HG02798 (cell line): ENCODE data around the gene CORT.
"Not testable (repeated sequence)": the region's sequence is repeated elsewhere in the genome, so short reads cannot be mapped to it uniquely, and the experiment has no call there.

ENCODE experiments used
- ATAC-seq: cut with Tn5 transposase; IDR thresholded peaks from one replicate; pipeline ENCODE4 v1.9.1; 2021; ENCODE audit warnings: mild to moderate bottlenecking; ENCODE audit not compliant: unreplicated experiment, poor library complexity

Gene CORT

DNA sequence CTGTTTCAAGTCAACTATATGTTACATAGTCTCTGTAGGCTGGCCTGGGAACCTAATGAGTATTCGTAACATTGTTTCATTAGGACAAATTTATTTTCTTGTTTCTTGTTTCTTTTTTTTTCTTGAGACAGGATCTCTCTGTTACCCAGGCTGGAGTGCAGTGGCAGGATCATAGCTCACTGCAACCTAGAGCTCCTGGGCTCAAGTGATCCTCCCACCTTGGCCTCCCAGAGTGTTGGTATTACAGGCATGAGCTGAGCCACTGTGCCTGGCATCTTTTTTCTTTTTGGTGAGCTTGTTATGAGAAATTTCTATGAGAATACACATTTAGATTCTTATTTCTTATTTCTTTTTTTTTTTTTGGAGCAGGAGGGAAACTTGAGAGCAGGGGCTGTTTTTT is 12.8 kb upstream of the CORT start:
- no peak for ATAC-seq

DNA sequence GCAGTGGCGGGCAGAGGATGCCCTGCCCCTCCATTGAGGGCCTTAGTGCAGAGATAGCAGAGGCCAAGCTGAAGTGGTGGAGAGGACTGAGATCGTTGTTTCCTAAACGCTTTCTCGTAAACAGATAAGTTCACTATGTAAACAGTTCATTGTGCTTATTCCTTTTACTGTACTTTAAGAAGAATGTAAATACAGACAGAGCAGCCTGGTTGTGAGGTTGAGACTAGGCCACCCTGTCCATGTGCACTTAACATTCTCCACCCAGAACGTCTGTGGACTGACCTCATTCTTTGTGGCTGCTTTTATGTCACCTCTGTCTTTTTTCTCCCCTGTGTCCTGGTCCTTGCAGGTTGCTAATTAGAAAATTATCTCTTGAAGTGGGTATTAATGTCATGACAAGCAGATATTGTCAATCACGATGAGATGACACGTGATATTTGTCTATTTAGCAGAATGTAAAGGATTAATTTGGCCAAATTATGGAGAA is 11.1 kb upstream of the CORT start:
- no peak for ATAC-seq

DNA sequence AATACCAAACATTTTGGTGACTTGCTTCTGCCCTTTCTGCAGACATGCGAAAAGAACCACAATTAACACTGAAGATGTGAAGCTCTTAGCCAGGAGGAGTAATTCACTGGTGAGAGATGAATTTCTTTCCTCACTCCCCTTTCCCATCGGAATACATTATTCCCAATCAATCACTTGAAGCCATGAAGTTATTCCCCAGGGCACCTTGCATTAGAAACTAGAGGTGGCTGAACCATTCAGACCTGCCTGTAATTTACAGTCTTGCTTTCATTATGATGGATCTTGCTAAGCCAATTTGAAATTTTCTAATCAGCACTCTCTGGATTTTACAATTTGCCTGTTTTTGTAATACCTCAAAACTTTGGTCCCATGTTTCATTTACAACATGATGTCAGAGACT is 9.5 kb upstream of the CORT start:
- no peak for ATAC-seq

DNA sequence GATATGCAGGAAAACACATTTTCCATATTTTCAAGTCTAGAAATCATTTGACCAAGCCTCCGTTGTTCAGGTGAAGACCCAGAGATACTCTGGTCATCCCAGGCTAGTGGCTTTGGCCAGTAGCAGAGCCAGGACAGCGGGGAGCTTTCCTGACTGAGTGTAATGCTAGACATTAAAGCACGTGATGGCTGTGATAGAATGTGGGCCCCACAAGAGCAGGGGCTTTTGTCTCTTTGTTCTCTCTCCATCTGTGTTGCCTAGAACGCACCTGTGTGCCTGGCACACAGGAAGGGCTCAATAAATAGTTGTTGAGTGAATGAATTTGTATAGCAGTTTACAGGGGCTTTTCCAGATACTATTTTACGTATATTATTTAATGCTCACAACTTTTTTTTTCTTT is 9.0 kb upstream of the CORT start:
- ATAC-seq = no peak

DNA sequence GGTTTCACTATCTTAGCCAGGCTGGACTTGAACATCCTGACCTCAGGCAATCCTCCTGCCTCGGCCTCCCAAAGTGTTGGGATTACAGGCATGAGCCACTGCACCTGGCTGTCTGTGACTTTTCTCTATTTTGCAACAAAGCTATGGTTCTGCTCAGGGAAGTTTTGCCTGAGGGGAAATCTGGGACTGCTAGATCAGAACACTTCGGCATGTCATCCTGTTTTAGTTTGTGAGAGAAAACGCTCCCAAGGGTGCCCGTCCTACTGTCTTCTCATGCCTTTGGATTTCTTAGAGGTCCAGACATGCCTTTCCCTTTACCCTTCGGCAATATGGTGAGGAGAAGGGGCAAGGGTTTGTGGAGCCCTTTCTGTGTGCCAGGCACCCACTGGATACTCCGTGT is 5.6 kb upstream of the CORT start:
- no peak for ATAC-seq

DNA sequence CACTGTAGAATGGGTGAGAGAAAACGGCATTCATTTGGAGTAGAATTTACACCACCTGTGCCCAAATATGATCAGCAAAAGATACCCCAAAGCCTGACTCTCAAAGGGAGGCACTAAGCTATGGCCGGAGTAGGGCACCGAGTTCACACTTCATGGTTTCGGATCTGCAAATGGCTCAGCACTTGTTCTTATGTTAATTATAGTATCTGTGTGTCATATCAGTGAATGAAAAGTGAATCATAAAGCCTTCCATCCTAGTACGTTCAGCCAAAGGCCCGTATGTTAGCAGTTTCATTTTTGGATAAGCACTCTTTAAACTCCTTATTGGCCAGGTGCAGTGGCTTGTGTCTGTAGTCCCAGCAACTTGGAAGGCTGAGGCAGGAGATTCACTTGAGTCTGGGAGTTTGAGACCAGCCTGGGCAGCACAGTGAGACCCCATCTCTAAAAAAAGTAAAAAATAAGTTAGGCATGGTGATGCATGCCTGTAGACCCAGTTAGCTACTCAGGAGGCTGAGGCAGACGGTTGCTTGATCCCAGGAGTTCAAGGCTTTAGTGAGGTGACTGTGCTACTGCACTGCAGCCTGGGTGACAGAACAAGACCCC is 4.9 kb upstream of the CORT start:
- no peak for ATAC-seq

DNA sequence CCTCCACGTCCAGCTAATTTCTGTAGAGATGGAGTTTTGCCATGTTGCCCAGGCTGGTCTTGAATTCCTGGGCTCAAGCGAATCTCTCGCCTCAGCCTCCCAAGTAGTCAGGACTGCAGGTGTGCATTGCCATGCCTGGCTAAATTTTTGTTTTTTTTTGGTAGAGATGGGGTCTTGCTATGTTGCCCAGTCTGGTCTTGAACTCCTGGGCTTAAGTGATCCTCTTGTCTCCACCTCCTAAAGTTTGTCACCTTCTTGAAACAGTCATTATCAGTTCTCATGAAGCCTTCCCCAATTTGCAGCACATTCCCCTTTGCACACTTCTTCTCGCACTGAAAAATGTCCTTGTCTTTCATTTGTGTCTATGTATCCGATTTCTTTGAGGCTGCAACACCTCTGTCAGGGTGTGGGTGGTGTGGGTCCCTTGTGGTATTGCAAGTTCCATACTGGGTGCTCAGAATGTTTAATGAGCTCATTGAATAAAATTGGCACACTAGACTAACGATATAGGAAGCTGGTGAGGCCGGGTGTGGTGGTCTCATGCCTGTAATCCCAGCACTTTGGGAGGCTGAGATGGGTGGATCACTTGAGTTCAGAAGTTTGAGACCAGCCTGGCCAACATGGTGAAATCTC is 2.9 kb upstream of the CORT start:
- no peak for ATAC-seq

DNA sequence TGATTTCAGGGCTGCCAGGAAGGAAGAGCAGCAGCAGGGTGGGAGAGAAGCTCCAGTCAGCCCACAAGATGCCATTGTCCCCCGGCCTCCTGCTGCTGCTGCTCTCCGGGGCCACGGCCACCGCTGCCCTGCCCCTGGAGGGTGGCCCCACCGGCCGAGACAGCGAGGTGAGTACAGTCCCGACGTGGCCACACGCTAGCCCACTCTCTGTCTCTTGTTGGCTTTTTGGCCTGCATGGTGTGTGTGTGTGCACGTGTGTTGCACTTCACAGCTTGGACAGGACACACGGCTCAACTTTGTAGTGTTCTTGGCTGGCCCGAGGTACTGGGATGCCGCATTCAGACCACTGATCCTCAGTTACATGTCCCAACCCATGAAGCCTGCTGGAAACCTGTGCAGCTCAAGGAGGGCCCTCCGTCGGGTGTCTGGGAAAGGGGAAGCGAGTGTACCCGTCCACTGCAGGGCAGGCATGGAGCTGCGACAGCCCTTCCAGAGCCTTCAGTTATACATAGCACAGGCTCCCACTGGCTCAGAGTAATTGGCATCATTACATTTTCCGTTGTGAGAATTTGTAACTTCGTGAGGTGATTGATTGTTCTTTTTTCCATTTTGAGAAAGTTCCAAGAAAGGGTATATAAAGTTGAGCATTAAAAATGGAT is 454 bp downstream of the CORT start:
- no peak for ATAC-seq

DNA sequence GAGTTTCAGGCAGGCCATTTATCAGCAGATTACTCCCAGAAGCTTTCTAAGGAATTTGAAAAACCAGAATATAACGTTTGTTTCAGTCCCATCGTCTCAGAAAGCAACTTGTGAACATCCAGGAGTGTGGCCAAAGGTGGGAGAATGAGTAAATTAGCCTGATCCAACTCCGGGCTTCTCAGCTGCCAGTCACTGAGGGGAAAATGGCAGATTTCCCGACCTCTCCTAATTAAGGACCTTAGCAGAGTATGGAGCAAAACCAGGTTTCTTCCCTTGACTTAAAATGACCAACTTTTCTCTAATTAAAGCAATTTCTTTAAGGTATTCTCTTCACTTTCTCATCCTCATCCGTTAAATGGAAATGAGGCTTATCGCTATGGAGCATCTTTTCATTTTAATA is 1.0 kb downstream of the CORT start:
- ATAC-seq = no peak

DNA sequence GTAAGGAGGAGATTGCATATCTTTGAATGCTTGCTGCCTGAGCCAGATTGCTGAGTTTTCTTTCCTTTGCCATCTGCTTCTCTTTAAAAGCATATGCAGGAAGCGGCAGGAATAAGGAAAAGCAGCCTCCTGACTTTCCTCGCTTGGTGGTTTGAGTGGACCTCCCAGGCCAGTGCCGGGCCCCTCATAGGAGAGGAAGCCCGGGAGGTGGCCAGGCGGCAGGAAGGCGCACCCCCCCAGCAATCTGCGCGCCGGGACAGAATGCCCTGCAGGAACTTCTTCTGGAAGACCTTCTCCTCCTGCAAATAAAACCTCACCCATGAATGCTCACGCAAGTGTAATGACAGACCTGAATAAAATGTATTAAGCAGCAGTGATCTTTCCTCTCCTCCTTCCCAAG is 1.5 kb downstream of the CORT start:
- ATAC-seq = no peak

DNA sequence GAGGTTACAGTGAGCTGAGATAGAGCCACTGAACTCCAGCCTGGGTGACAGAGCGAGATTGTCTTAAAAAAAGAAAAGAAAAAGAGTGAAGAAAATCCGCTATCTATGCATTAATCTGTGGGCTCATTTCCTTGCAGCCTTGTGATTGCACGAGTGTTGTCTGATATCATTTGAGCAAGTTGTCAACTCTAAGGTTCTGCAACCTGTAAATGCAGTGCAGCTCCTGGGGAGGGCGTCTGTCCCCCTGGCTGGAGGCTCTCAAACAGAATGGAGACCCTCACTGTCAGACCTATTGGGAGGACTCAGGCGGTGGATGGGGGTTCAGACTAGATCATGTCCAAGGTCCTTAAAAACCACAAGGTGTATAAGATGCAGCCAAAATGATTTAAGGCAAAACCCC is 6.2 kb downstream of the CORT start:
- no peak for ATAC-seq

DNA sequence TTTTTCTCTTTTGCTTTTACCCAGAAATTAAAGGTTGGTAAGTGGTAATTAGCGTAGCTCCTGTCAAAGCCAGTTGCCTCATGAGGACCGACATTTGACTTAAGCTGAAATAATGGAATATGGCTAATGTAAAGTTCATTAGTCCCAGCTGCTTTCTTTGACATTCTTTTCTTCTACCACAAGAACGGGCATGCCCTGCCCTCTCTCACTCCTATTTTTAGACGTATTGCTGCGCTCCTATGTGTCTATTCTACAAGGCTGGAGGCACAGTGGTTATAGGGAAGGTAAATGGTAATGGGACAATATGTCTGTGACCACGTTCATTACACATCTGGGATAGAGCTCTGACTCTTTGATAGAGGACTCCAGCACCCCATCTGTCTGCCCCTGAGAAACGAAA is 6.8 kb downstream of the CORT start:
- ATAC-seq = no peak

DNA sequence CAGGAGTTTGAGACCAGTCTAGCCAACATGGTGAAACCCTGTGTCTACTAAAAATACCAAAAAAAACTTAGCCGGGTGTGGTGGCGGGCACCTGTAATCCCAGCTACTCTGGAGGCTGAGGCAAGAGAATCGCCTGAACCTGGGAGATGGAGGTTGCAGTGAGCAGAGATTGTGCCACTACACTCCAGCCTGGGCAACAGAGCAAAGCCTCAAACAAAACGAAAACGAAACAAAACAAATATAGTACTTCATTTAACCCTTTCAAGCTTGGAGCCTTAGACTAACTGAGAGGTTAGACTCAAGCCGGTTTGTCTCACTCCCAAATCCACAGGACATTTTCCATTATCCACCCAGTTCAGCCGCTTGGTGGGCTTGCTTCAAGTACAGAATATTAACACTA is 7.6 kb downstream of the CORT start:
- not testable (repeated sequence) for ATAC-seq

DNA sequence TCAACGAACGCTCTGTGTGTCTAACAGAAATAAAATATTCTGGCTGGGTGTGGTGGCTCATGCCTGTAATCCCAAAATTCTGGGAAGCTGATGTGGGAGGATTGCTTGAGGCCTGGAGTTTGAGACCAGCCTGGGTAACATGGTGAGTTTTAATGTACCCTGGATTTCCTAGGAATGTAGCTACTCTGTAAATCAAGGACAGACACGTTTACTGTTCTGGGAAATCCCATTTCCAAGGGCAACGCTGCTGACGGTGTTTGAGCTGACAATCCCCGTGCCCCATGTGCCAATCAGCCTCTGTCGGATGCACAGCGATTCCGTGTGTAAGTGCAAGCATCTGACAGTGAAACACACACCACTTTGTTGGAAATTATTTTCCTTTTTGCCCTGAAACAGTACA is 8.0 kb downstream of the CORT start:
- ATAC-seq = no peak

DNA sequence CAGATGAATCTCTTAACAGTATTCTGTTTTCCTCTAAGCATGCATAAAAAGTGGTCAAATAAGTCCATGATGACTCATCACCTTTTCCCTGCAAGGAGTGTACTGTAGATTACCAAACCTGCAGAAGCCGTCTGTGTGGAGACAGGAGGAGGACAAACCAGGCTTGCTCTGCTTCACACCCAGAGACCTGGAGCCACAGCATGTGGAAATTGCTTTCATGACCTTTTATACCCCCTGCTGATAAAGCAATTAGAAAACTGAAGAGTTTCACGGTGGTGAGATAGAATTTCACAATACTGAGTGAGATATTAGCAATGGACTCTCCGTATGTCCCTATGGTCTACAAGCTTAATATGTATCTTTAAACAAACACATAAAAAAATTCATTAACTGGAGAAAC is 9.4 kb downstream of the CORT start:
- no peak for ATAC-seq

DNA sequence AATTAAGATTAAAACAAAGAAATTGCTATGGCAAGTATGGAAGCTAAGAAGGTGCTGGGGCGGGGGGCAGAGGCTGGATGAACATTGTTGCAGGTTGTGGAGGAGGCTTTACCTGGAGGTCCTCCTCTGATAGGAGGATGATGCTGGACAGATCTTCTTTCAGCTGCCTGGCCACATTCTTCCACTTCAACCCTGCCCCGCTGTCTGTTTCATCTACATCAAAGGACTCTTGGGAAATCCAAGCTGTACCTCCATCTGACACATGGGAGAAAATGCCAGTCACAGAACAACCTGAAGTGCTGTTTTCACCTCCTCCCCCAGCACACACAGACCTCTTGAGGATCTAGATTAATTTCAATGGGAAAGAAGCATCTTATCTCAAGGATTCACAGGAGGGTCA is 17.2 kb downstream of the CORT start:
- ATAC-seq = no peak

DNA sequence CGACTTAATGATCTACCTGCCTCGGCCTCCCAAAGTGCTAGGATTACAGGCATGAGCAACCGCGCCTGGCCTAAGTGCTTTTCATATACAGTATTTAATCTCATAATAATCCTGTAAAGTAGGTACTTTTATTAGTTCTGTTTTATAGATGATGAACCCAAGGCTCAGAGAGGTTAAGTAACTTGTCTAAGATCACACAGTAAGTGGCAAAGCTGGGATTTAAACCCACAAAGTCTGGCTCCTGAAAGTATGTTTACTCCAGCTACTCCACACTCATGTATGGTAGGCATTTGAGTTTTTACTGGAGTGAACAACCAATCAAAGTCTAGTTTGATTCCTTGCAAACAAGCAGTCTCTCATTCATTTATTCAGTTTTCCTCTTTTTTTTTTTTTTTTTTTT is 20.2 kb downstream of the CORT start:
- ATAC-seq = no peak

DNA sequence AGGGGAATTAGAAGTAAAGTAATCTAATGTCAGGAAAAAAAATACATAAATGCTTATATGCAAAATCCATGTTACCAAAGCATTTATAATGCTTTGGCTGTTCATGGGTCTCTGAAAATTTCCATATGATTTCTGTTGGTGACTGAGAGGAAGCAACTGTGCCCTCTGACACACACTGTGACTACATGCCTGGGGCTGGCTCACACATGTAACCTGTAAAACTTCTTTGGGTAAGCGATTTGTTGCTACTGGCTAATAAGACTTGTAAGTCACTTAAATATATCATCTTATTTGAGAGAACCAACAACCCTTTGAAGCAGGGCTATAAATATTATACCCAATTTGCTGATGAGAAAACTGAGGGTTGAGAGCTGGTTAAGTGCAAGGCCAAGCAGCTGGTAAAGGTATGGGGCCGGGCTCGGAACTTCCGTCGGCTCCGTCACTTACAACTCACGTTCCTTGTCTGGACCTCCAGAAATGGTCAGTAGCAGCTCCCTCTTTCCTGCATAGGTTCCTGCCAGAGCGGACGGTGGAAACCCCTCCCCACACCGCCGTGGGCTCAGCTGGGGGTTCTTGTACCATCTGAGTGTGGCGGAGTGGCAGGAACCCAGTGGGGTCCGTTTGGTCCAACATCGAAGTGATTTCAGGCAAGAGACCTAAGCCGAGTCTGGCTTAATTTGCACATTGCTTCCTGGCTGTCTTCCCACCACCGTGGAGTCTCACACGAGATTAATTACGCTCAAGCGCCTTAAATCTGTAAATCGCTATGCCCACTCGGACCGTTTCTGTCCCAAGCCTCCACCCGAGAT is 21.8 kb downstream of the CORT start:
- ATAC-seq = no peak

DNA sequence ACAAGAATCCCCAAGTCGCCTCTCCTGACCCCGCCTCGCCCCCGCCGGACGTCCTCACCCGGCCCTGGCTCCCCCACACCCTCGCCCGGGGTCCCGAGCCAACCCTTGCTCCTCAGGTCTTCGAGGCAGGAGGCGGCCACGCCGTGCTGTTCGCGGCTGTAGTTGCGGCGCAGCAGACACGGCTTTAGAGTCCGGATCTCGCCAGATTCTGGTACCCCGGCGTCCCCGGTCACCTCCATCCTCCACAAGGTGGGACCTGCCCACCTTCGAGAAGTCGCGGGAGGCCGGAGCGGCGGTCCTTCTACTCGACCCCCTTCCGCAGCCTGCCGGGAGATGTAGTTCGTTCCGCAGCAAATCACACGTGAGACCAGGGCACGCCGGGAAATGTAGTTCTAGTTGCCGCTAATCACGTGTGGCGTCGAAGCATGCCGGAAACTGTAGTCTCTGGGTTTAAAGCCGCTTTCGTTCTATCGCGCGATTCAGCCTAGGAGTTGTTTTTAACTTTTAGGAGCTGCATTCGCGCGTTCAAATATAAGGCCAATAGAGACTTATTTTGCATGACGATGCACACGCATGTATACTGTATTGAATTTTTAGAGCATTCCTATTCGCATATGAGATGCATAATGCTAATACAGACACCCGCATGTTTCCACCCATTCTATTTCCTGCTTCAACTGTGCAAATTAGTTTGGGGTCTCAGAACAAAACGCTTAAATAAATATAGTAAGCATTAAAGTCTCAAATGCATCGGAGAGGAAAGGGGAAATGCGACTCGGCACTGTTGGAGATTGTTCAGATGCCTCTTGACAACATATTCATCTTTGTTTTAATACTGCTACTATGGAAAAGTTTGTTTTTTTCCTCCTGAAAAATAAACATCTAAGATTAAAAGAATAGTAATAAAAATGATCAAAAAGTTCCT is 22.7 kb downstream of the CORT start, which contains the start of gene DFFA:
TSS of gene DFFA (minus strand) at position 310 of the 925 bp plus-strand sequence. CDS start at position 239, 71 bp downstream.
- ATAC-seq = peak; percentile 83
